ENCODE results near the gene ATN1.

GRCh38 chr12:6953442-6954315 lies 25.9 kb downstream of the ATN1 start:
- no peak for TF ChIP-seq POLR2AphosphoS5 (IDR thresholded peaks at IDR 0.05)
- no peak for TF ChIP-seq CTCF (IDR thresholded peaks at IDR 0.05)
- no peak for TF ChIP-seq POLR2A (IDR thresholded peaks at IDR 0.05)
